HepG2 (cell line): Measurements from ENCODE around the gene TLE7. TPM values are rescaled to one million over a fixed set of nuclear protein-coding genes. Genes with fewer than 3 reads are reported as not detected.
A peak's percentile ranks its signal among the peaks of the same experiment; 100 is the strongest.

Source experiments
- AGO2 ChIP-seq: fragments of 200-400 bp; formaldehyde crosslinking; optimal IDR thresholded peaks from 2 replicates; pipeline ENCODE3; 2017; ENCODE audit warnings: mild to moderate bottlenecking, low read depth, low read length, moderate library complexity
- ARHGAP35 ChIP-seq: sonication (generic); formaldehyde crosslinking; IDR thresholded peaks from 2 replicates; pipeline ENCODE4 v1.9.0; 2022; ENCODE audit warnings: mild to moderate bottlenecking, inconsistent platforms, moderate library complexity, missing genetic modification reagents, borderline replicate concordance
- CAMTA2 ChIP-seq: sonication (generic); formaldehyde crosslinking; IDR thresholded peaks from 2 replicates; pipeline ENCODE4 v1.4.0; 2020; ENCODE audit warnings: mild to moderate bottlenecking, missing genetic modification reagents, borderline replicate concordance
- CHD4 ChIP-seq: fragments of 200-600 bp; sonication (generic); IDR thresholded peaks from 2 replicates; pipeline ENCODE4 v1.7.0; 2017; ENCODE audit warnings: mild to moderate bottlenecking, low read length, borderline replicate concordance
- FOXK2 ChIP-seq: fragments of 450-650 bp; IDR thresholded peaks from 2 replicates; pipeline ENCODE4 v1.6.1; 2016
- HHEX ChIP-seq: IDR thresholded peaks from 2 replicates; pipeline ENCODE4 v1.6.1; 2016; ENCODE audit warnings: control low read depth
- IRF2 ChIP-seq: IDR thresholded peaks from 2 replicates; pipeline ENCODE4 v1.6.1; 2018; ENCODE audit warnings: missing genetic modification reagents, missing compliant biosample characterization
- MED1 ChIP-seq: sonication (generic); formaldehyde crosslinking; IDR thresholded peaks from 2 replicates; pipeline ENCODE4 v1.4.0; 2020; ENCODE audit warnings: missing genetic modification reagents
- POLR2G ChIP-seq: fragments of 200-400 bp; formaldehyde crosslinking; IDR thresholded peaks from 2 replicates; pipeline ENCODE4 v1.6.1; 2018; ENCODE audit warnings: mild to moderate bottlenecking, low read depth, low read length, moderate library complexity
- PRPF4 ChIP-seq: fragments of 200-400 bp; formaldehyde crosslinking; IDR thresholded peaks from 2 replicates; pipeline ENCODE4 v1.6.1; 2016; ENCODE audit warnings: low read length, low read depth; ENCODE audit not compliant: poor library complexity, severe bottlenecking
- SALL1 ChIP-seq: sonication (generic); formaldehyde crosslinking; IDR thresholded peaks from 2 replicates; pipeline ENCODE4 v1.8.0; 2022; ENCODE audit warnings: mild to moderate bottlenecking, missing genetic modification reagents
- TBX2 ChIP-seq: sonication (generic); formaldehyde crosslinking; IDR thresholded peaks from 2 replicates; pipeline ENCODE4 v1.5.0; 2020; ENCODE audit warnings: missing genetic modification reagents, mild to moderate bottlenecking, borderline replicate concordance
- TRIM22 ChIP-seq: fragments of 450-650 bp; IDR thresholded peaks from 2 replicates; pipeline ENCODE4 v1.6.1; 2017
- ZBTB37 ChIP-seq: sonication (generic); formaldehyde crosslinking; IDR thresholded peaks from 2 replicates; pipeline ENCODE4 v1.4.0; 2020; ENCODE audit warnings: mild to moderate bottlenecking, missing genetic modification reagents
- ZNF468 ChIP-seq: sonication (generic); formaldehyde crosslinking; IDR thresholded peaks from 2 replicates; pipeline ENCODE4 v1.8.0; 2022; ENCODE audit warnings: mild to moderate bottlenecking, moderate library complexity, missing genetic modification reagents
- polyA plus RNA-seq, 8 experiments: library from polyadenylated mRNA; depleted of rRNA in 3 of 8; stranded (reverse) in 7 of 8; unstranded in 1 of 8; fragments of >200 nt; fragmentation: Illumina TruSeq in 4 of 8; extraction: Trizol in 4 of 8; gene quantifications; 2 replicates each; pipeline versions ENCODE4 v1.2.1 to v1.2.3, GENCODE V29; 2011 to 2016; ENCODE audit warnings: low read depth in 4 of 8, missing spikeins in 1 of 8, mixed read lengths in 1 of 8; ENCODE audit not compliant: insufficient read depth in 1 of 8
- total RNA-seq, 5 experiments: library from RNA; depleted of rRNA; stranded (reverse); fragments of >200 nt; fragmentation: Illumina TruSeq; extraction: Trizol; gene quantifications; 2 replicates each; pipeline ENCODE4 v1.2.3, GENCODE V29; 2016; ENCODE audit warnings: low read depth in 1 of 5
- TF ChIP-seq, protein P1 (sequence below): sonication (generic); formaldehyde crosslinking; IDR thresholded peaks from 2 replicates; pipeline ENCODE4 v1.8.1; 2022; ENCODE audit warnings: low read depth, mild to moderate bottlenecking, missing genetic modification reagents
- TF ChIP-seq, protein P2 (sequence below): IDR thresholded peaks from 2 replicates; pipeline ENCODE4 v1.4.0; 2020; ENCODE audit warnings: mild to moderate bottlenecking, missing genetic modification reagents
- TF ChIP-seq, protein P3 (sequence below): sonication (generic); formaldehyde crosslinking; IDR thresholded peaks from 2 replicates; pipeline ENCODE4 v1.4.0; 2020; ENCODE audit warnings: missing genetic modification reagents, borderline replicate concordance

Gene TLE7
- total and polyA plus RNA-seq, 2 of the 13 experiments (the other 11 are each of a cell fraction or from before 2014, with no cell fraction given): not detected

DNA sequence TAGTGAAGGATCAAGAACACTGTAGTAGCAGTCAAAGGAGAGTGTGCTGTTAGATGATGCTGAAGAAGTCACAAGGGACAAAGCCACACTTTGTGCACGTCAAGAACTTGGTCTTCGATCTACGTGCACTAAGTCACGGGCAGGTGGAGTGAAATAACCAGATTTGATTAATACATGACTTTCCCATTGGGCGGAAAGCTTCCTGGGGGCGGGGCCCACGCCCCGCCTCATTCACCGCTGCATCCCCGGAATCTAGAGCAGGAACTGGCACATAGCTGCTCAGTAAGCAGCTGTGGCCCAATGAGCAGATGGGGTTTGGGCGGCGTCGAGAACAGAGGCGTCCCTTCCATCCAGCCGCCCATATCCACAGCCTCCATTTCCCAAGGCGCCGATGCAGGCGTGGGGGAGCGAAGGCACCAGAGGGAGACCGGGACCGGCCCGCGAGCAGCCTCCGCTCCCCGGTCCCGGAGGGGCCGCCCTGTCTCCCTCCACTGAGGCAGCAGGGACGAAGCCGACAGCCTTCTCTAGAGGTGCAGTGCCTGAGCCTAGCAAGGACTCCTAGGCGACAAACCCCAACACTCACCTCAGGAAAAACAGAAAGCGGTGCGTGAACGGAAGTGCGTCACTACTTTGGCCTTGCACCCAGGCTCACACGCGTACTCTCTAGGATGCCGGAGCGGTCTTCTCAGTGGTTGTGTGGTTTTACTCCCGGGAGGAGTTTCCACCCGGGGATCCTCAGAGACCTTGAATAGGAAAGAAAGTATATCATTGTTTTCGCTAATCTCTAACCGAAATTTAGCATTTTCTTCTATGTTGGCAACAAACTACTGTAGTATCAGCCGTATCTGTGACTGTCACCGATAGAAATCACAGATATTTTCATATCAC lies 42.4 kb upstream of the TLE7 start (continued):
- TF ChIP-seq, protein P1, sequence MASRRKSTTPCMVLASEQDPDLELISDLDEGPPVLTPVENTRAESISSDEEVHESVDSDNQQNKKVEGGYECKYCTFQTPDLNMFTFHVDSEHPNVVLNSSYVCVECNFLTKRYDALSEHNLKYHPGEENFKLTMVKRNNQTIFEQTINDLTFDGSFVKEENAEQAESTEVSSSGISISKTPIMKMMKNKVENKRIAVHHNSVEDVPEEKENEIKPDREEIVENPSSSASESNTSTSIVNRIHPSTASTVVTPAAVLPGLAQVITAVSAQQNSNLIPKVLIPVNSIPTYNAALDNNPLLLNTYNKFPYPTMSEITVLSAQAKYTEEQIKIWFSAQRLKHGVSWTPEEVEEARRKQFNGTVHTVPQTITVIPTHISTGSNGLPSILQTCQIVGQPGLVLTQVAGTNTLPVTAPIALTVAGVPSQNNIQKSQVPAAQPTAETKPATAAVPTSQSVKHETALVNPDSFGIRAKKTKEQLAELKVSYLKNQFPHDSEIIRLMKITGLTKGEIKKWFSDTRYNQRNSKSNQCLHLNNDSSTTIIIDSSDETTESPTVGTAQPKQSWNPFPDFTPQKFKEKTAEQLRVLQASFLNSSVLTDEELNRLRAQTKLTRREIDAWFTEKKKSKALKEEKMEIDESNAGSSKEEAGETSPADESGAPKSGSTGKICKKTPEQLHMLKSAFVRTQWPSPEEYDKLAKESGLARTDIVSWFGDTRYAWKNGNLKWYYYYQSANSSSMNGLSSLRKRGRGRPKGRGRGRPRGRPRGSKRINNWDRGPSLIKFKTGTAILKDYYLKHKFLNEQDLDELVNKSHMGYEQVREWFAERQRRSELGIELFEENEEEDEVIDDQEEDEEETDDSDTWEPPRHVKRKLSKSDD (CRISPR knock-in tag): peak; percentile 92
- TF ChIP-seq POLR2G: peak; percentile 93
- peak; percentile 39; the same call in 1 of the 2 replicates for TF ChIP-seq HHEX
- TF ChIP-seq, protein P2, sequence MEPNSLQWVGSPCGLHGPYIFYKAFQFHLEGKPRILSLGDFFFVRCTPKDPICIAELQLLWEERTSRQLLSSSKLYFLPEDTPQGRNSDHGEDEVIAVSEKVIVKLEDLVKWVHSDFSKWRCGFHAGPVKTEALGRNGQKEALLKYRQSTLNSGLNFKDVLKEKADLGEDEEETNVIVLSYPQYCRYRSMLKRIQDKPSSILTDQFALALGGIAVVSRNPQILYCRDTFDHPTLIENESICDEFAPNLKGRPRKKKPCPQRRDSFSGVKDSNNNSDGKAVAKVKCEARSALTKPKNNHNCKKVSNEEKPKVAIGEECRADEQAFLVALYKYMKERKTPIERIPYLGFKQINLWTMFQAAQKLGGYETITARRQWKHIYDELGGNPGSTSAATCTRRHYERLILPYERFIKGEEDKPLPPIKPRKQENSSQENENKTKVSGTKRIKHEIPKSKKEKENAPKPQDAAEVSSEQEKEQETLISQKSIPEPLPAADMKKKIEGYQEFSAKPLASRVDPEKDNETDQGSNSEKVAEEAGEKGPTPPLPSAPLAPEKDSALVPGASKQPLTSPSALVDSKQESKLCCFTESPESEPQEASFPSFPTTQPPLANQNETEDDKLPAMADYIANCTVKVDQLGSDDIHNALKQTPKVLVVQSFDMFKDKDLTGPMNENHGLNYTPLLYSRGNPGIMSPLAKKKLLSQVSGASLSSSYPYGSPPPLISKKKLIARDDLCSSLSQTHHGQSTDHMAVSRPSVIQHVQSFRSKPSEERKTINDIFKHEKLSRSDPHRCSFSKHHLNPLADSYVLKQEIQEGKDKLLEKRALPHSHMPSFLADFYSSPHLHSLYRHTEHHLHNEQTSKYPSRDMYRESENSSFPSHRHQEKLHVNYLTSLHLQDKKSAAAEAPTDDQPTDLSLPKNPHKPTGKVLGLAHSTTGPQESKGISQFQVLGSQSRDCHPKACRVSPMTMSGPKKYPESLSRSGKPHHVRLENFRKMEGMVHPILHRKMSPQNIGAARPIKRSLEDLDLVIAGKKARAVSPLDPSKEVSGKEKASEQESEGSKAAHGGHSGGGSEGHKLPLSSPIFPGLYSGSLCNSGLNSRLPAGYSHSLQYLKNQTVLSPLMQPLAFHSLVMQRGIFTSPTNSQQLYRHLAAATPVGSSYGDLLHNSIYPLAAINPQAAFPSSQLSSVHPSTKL (CRISPR knock-in tag): peak; percentile 76
- no peak for TF ChIP-seq ZBTB37 (CRISPR knock-in tag)
- TF ChIP-seq, protein P3, sequence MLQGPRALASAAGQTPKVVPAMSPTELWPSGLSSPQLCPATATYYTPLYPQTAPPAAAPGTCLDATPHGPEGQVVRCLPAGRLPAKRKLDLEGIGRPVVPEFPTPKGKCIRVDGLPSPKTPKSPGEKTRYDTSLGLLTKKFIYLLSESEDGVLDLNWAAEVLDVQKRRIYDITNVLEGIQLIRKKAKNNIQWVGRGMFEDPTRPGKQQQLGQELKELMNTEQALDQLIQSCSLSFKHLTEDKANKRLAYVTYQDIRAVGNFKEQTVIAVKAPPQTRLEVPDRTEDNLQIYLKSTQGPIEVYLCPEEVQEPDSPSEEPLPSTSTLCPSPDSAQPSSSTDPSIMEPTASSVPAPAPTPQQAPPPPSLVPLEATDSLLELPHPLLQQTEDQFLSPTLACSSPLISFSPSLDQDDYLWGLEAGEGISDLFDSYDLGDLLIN (CRISPR knock-in tag): 0 out of 2 replicates have a peak, but pooled peaks have one; percentile 30
- 0 out of 2 replicates have a peak, but pooled peaks have one; percentile 33 for TF ChIP-seq CAMTA2
- no peak for TF ChIP-seq FOXK2
- peak; percentile 100 for TF ChIP-seq IRF2 (CRISPR knock-in tag)
- peak; percentile 67; the same call in 1 of the 2 replicates for TF ChIP-seq ARHGAP35 (CRISPR knock-in tag)
- no peak for TF ChIP-seq ZNF468
- TF ChIP-seq MED1 (CRISPR knock-in tag): peak; percentile 50; the same call in 1 of the 2 replicates
- TF ChIP-seq CHD4: no peak
- TF ChIP-seq TBX2 (CRISPR knock-in tag): peak; percentile 89
- no peak for TF ChIP-seq PRPF4
- TF ChIP-seq AGO2: peak; percentile 78
- peak; percentile 77 for TF ChIP-seq SALL1 (CRISPR knock-in tag)
- no peak for TF ChIP-seq TRIM22
